Measurements from ENCODE around the gene ZNF784.

The ZNF784 gene

GRCh38 chr19:55626350-55626749 is 2.0 kb upstream of the ZNF784 start:
- TF ChIP-seq GATA2 (IDR thresholded peaks at IDR 0.05; ENCODE audit: low read depth, low read length) (no peak), GATA3 (IDR thresholded peaks at IDR 0.05; ENCODE audit: low read depth, low read length) (no peak)

GRCh38 chr19:55625004-55625326 is 599 bp upstream of the ZNF784 start:
- TF ChIP-seq GATA3 (IDR thresholded peaks at IDR 0.05; ENCODE audit: low read depth, low read length) (no peak), GATA2 (IDR thresholded peaks at IDR 0.05; ENCODE audit: low read depth, low read length) (no peak)

- TF ChIP-seq GATA3 (IDR thresholded peaks at IDR 0.05; ENCODE audit: low read depth, low read length), result no peak
- TF ChIP-seq GATA2 (IDR thresholded peaks at IDR 0.05; ENCODE audit: low read depth, low read length), result no peak
Measured at GRCh38 chr19:55623561-55623960, 805 bp downstream of the ZNF784 start.

GRCh38 chr19:55623130-55623529 is 1.2 kb downstream of the ZNF784 start:
- no peak for TF ChIP-seq GATA2 (IDR thresholded peaks at IDR 0.05; ENCODE audit: low read depth, low read length)
- no peak for TF ChIP-seq GATA3 (IDR thresholded peaks at IDR 0.05; ENCODE audit: low read depth, low read length)

- TF ChIP-seq GATA2 (IDR thresholded peaks at IDR 0.05; ENCODE audit: low read depth, low read length) (no peak), GATA3 (IDR thresholded peaks at IDR 0.05; ENCODE audit: low read depth, low read length) (no peak)
Measured at GRCh38 chr19:55622242-55622969, 2.0 kb downstream of the ZNF784 start.

GRCh38 chr19:55621673-55622231 is 2.6 kb downstream of the ZNF784 start:
- no peak for TF ChIP-seq GATA2 (IDR thresholded peaks at IDR 0.05; ENCODE audit: low read depth, low read length)
- TF ChIP-seq GATA3 (IDR thresholded peaks at IDR 0.05; ENCODE audit: low read depth, low read length), result no peak

- no peak for TF ChIP-seq GATA2 (IDR thresholded peaks at IDR 0.05; ENCODE audit: low read depth, low read length)
- no peak for TF ChIP-seq GATA3 (IDR thresholded peaks at IDR 0.05; ENCODE audit: low read depth, low read length)
Measured at GRCh38 chr19:55621205-55621672, 3.1 kb downstream of the ZNF784 start.

GRCh38 chr19:55620410-55621204 is 3.8 kb downstream of the ZNF784 start:
- TF ChIP-seq GATA3 (IDR thresholded peaks at IDR 0.05; ENCODE audit: low read depth, low read length) (no peak), GATA2 (IDR thresholded peaks at IDR 0.05; ENCODE audit: low read depth, low read length) (no peak)

- TF ChIP-seq GATA2 (IDR thresholded peaks at IDR 0.05; ENCODE audit: low read depth, low read length), result no peak
- TF ChIP-seq GATA3 (IDR thresholded peaks at IDR 0.05; ENCODE audit: low read depth, low read length), result no peak
Measured at GRCh38 chr19:55619286-55619685, 5.1 kb downstream of the ZNF784 start.

GRCh38 chr19:55618426-55618825 is 5.9 kb downstream of the ZNF784 start:
- no peak for TF ChIP-seq GATA2 (IDR thresholded peaks at IDR 0.05; ENCODE audit: low read depth, low read length)
- no peak for TF ChIP-seq GATA3 (IDR thresholded peaks at IDR 0.05; ENCODE audit: low read depth, low read length)

GRCh38 chr19:55617426-55617825 is 6.9 kb downstream of the ZNF784 start:
- TF ChIP-seq GATA2 (IDR thresholded peaks at IDR 0.05; ENCODE audit: low read depth, low read length), result no peak
- no peak for TF ChIP-seq GATA3 (IDR thresholded peaks at IDR 0.05; ENCODE audit: low read depth, low read length)

- TF ChIP-seq GATA3 (IDR thresholded peaks at IDR 0.05; ENCODE audit: low read depth, low read length), result no peak
- TF ChIP-seq GATA2 (IDR thresholded peaks at IDR 0.05; ENCODE audit: low read depth, low read length), result no peak
Measured at GRCh38 chr19:55616395-55616875, 7.9 kb downstream of the ZNF784 start.

GRCh38 chr19:55615543-55616394 is 8.6 kb downstream of the ZNF784 start:
- no peak for TF ChIP-seq GATA3 (IDR thresholded peaks at IDR 0.05; ENCODE audit: low read depth, low read length)
- no peak for TF ChIP-seq GATA2 (IDR thresholded peaks at IDR 0.05; ENCODE audit: low read depth, low read length)

All from SH-SY5Y (cell line).